Placental epithelial cell (primary cell): Measurements from ENCODE around the gene NPIPB4. TPM values are rescaled to one million over a fixed set of nuclear protein-coding genes. Genes with fewer than 3 reads are reported as not detected.

ENCODE experiments used
- small RNA-seq: library from RNA; depleted of rRNA; stranded (forward); fragments of <200 nt; gene quantifications from one replicate; pipeline ENCODE3, GENCODE V24; 2012
- total RNA-seq: library from RNA; depleted of rRNA; stranded (reverse); fragments of >200 nt; gene quantifications from 2 replicates; pipeline ENCODE4 v1.2.3, GENCODE V29; 2012

NPIPB4 gene
- 53.2 and 83.2 TPM in 2 replicates for total RNA-seq

GRCh38 chr16:21857656-21858055 is at the start of gene NPIPB4:
NPIPB4 (minus strand) TSS chr16:21857756; CDS start chr16:21857378, 378 bp downstream.

Small RNAs within 50 kb of the gene (small RNA-seq; reads per million reads assigned to genes)
- not detected for gene AC092375.3

Other genes with a start within 250 kb of the NPIPB4 start
- gene IGSF6, start 205.1 kb downstream of the NPIPB4 start, total RNA-seq = not detected in 2 replicates
- gene OTOA, start 193.8 kb downstream of the NPIPB4 start, total RNA-seq = under 0.01 and 0.11 TPM in 2 replicates
- 146 and 147 TPM in 2 replicates for gene UQCRC2, start 95.6 kb upstream of the NPIPB4 start, total RNA-seq
- not detected in 2 replicates for gene PDZD9, start 143.4 kb upstream of the NPIPB4 start, total RNA-seq
- 8.6 and 9.1 TPM in 2 replicates for gene MOSMO, start 150.4 kb upstream of the NPIPB4 start, total RNA-seq
- gene VWA3A, start 234.8 kb upstream of the NPIPB4 start, total RNA-seq = not detected in 2 replicates